Stimulated activated CD4-positive, alpha-beta T cell treated with anti-CD3 and anti-CD28 coated beads, TNF-alpha, amount 100 ng/mL, for 4 hours (primary cell): Measurements from ENCODE around the gene HK1.

Experiments
- DNase-seq, 3 experiments: peaks; one replicate each; pipeline ENCODE4 v3.0.0-alpha.2; 2020; ENCODE audit warnings: low read depth in 3 of 3

HK1 gene

GRCh38 chr10:69374931-69375306, 96.6 kb downstream of the HK1 start:
- no peak for DNase-seq

DNA sequence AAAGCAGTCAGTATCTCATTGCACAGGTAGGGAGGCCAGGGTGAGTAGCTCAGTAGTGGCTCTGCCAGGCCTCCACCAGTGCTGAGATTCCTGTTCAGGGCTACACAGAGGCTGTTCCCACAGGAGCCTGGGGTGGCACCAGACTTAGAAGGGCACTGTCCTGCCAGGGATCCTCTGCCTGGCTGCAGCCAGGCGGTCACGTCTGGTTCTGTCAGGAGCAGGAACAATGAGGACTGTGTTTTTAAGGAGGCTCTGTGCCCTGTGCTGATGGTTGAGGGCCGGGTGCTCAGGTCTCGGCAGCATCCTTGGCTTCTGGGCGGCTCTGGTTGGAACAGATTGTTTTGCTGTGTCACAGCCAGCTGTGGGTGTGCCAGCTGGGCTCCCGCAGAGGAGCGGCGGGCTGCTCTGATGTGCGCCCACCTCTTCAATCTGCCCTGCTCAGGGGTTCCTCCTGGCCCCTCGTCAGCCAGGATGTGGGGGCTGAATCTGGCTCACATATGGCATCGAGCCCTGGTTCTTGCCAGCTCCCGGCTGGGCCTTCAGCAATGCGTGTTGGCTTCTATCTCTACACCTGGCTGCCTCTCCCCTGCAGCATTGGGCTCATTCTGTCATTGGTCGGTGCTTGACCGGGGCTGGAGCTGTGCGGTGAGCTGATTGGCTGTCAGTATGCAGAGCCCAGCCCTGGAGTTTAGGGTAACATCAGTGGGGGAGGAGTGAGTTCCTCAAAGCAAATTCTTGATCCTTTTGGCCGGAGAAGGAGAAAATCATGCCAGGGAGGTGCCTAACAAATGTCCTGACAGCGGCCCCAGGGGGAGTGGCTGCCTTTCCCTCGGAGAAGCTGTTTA, 97.2 kb downstream of the HK1 start:
- no peak for DNase-seq

DNA sequence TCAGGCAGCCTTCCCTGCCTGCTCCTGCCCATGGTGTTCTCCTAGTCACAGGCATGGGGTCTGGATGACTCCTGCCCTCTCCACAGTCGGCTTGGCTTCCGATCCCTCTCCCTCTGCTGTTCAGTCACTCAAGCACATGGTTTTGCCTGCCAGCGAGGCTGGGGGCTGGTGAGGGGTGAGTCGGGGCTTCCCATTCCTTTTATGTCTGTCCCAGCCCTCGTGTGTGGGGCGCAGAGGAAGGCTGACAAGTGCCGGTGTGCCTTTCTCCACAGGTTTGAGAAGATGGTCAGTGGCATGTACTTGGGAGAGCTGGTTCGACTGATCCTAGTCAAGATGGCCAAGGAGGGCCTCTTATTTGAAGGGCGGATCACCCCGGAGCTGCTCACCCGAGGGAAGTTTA, 98.4 kb downstream of the HK1 start:
- DNase-seq, result no peak

GRCh38 chr10:69377191-69377590, 98.9 kb downstream of the HK1 start:
- no peak for DNase-seq

- DNase-seq, result no peak
Measured at GRCh38 chr10:69377933-69378332, 99.6 kb downstream of the HK1 start.

DNA sequence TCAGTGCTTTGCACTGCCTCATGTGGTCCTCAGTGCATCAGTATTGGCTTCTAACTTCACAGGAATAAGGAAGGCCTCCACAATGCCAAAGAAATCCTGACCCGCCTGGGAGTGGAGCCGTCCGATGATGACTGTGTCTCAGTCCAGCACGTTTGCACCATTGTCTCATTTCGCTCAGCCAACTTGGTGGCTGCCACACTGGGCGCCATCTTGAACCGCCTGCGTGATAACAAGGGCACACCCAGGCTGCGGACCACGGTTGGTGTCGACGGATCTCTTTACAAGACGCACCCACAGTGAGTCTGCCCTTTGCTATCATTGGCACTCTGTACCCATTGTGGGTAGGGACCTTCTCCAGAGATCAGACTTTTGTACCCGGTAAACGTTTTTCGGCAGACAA, 101.5 kb downstream of the HK1 start:
- DNase-seq, result no peak

GRCh38 chr10:69382382-69383117, 104.3 kb downstream of the HK1 start:
- DNase-seq, result no peak

DNA sequence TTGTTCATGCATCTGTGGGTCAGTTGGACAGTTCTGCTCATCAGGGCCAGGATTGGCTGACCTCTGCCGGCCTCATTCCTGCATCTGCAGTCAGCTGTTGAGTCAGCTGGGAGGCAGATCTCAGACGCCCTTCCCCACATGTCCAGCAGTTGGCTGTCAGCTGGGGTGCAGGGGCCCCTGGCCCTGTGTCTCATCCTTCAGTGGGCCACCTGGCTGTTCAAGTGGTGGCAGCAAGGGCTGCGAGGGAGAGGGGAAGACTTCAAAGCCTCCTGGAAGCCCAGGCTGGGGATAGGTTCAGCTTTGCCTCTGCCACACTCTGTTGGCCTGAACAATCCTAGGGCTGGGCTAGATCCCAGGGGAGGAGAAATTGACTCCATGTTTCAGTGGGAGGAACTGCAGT, 105.3 kb downstream of the HK1 start:
- DNase-seq, result no peak

GRCh38 chr10:69384320-69384719, 106.0 kb downstream of the HK1 start:
- DNase-seq, result no peak

GRCh38 chr10:69385454-69386350, 107.4 kb downstream of the HK1 start:
- DNase-seq, result no peak

- no peak for DNase-seq
Measured at GRCh38 chr10:69387500-69387899, 109.2 kb downstream of the HK1 start.

GRCh38 chr10:69388488-69388887, 110.2 kb downstream of the HK1 start:
- no peak for DNase-seq

DNA sequence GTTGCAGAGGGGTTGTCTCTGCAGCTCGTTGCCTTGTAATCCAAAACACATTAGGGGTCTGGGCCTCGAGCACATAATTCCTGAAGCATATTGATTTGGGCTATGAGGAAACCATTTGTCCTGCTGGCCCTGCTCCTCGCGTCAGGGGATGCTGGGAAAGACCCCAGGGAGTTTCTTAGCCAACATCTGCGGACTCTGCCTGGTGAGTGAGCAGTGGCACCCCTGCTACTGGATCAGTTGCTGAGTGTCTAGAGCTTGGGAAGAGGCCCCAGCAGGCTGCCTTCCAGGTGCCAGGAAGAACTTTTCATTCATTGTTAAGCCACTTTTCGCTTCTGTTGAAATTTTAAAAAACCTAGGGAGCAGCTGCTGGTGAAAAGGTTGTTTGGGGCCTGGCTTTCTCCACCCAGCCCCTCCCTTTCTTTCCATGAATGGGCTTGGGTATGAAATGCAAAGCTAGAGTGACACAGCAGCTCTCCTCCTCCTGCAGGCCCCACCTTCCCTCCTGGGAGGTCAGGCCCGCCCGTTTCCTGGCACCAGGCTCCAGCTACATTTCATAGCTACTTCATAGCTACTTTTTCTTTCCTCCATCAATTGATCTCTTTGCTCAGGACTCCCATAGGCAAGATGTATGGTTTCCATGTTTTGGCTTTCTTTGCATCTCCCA, 111.7 kb downstream of the HK1 start:
- DNase-seq, result no peak

- no peak for DNase-seq
Measured at GRCh38 chr10:69391158-69391557, 112.9 kb downstream of the HK1 start.

DNA sequence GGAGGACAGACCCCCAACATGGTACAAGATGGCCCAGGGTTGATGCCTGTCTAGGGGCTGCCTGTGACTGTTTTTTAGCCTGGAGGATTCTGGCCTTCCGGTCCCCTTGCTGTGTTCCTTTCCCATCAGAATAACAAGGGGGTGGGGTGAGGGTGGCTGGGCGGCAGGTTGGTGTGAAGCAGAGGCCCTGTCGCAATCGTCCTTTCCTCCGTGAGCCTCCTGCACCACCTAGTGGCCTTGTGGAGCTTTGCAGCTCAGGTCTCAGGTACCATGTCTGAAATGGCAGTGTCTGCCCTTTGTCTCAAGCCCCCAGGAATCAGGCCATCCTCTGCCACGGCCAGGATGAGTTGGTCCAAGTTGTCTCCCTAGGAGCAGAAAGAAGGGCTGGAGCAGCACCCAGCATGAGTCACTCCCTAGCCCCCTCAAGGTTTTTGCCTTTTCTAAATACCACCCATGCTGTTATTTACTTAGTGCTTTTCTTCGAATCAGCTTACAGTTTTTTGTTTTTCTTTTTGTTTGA, 114.2 kb downstream of the HK1 start:
- DNase-seq, result peak; percentile 54 to 73 (median 62)

DNA sequence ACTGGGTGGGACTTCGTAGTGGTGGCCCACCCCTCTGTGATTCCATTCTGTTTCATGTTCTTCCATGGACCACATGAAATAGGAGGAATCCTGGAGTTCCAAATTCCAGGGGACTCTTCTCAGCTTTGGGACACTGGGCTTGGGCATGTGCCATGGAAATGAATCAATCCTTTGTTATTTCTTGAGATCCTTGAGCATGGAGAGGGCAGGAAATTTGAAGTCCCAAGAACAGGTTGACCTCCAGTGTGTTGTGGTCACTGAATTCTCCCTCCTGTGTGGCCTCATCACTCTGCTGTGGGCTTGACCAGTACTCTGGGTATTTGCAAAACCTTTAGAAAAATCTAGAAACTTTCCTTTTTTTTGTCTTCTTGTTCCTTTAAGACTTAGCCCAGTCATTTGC, 115.7 kb downstream of the HK1 start:
- no peak for DNase-seq

- no peak for DNase-seq
Measured at GRCh38 chr10:69397972-69398371, 119.7 kb downstream of the HK1 start.

GRCh38 chr10:69398466-69398865, 120.2 kb downstream of the HK1 start:
- DNase-seq, result no peak

DNA sequence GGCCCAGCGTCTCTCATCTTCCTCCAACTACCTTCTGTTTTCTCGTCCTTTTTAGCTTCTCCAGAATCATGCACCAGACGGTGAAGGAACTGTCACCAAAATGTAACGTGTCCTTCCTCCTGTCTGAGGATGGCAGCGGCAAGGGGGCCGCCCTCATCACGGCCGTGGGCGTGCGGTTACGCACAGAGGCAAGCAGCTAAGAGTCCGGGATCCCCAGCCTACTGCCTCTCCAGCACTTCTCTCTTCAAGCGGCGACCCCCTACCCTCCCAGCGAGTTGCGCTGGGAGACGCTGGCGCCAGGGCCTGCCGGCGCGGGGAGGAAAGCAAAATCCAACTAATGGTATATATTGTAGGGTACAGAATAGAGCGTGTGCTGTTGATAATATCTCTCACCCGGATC, 122.6 kb downstream of the HK1 start:
- no peak for DNase-seq

GRCh38 chr10:69401416-69401815, 123.1 kb downstream of the HK1 start:
- no peak for DNase-seq

GRCh38 chr10:69402386-69402785, 124.1 kb downstream of the HK1 start:
- DNase-seq, result no peak
